Measurements from ENCODE around the gene ANKRA2.

ANKRA2 gene

GRCh38 chr5:73544429-73545402 lies 20.7 kb downstream of the ANKRA2 start:
- TF ChIP-seq USF1 (IDR thresholded peaks at IDR 0.05) (peak; percentile 51; the same call in 1 of the 2 replicates), CEBPB (IDR thresholded peaks at IDR 0.05) (no peak)

- TF ChIP-seq CEBPB (IDR thresholded peaks at IDR 0.05) (no peak), CREB1 (IDR thresholded peaks at IDR 0.05; ENCODE audit: low read depth) (no peak), TCF12 (IDR thresholded peaks at IDR 0.05; ENCODE audit: low read depth) (no peak)
Observed at GRCh38 chr5:73542020-73542419, 23.4 kb downstream of the ANKRA2 start.

- TF ChIP-seq RAD21 (IDR thresholded peaks at IDR 0.05; ENCODE audit: low read depth) (no peak), FOXM1 (IDR thresholded peaks at IDR 0.05; ENCODE audit: borderline replicate concordance, low read depth) (no peak), NFIC (IDR thresholded peaks at IDR 0.05) (no peak), MAX (IDR thresholded peaks at IDR 0.05) (no peak), TEAD4 (IDR thresholded peaks at IDR 0.05) (no peak), EGR1 (IDR thresholded peaks at IDR 0.05) (no peak), TAF1 (IDR thresholded peaks at IDR 0.05; ENCODE audit: low read depth) (no peak), CREB1 (IDR thresholded peaks at IDR 0.05; ENCODE audit: low read depth) (no peak), ZBTB7A (IDR thresholded peaks at IDR 0.05; ENCODE audit: low read depth) (no peak), TCF12 (IDR thresholded peaks at IDR 0.05; ENCODE audit: low read depth) (no peak), REST (IDR thresholded peaks at IDR 0.05; ENCODE audit: low read depth) (no peak), CEBPB (IDR thresholded peaks at IDR 0.05) (no peak), YY1 (IDR thresholded peaks at IDR 0.05; ENCODE audit: low read depth) (no peak), USF1 (IDR thresholded peaks at IDR 0.05) (no peak), EP300 (IDR thresholded peaks at IDR 0.05; ENCODE audit: borderline replicate concordance) (no peak)
Observed at GRCh38 chr5:73540192-73540591, 25.2 kb downstream of the ANKRA2 start.

GRCh38 chr5:73539730-73540129 lies 25.7 kb downstream of the ANKRA2 start:
- no peak for TF ChIP-seq TAF1 (IDR thresholded peaks at IDR 0.05; ENCODE audit: low read depth)
- no peak for TF ChIP-seq EGR1 (IDR thresholded peaks at IDR 0.05)
- no peak for TF ChIP-seq YY1 (IDR thresholded peaks at IDR 0.05; ENCODE audit: low read depth)
- TF ChIP-seq REST (IDR thresholded peaks at IDR 0.05; ENCODE audit: low read depth) = no peak
- no peak for TF ChIP-seq CEBPB (IDR thresholded peaks at IDR 0.05)
- TF ChIP-seq EP300 (IDR thresholded peaks at IDR 0.05; ENCODE audit: borderline replicate concordance) = no peak

GRCh38 chr5:73534971-73535370 lies 30.5 kb downstream of the ANKRA2 start:
- TF ChIP-seq NFIC (IDR thresholded peaks at IDR 0.05) = no peak
- TF ChIP-seq FOXM1 (IDR thresholded peaks at IDR 0.05; ENCODE audit: borderline replicate concordance, low read depth) = no peak
- no peak for TF ChIP-seq TCF12 (IDR thresholded peaks at IDR 0.05; ENCODE audit: low read depth)
- TF ChIP-seq EP300 (IDR thresholded peaks at IDR 0.05; ENCODE audit: borderline replicate concordance) = no peak
- no peak for TF ChIP-seq YY1 (IDR thresholded peaks at IDR 0.05; ENCODE audit: low read depth)
- TF ChIP-seq REST (IDR thresholded peaks at IDR 0.05; ENCODE audit: low read depth) = no peak
- no peak for TF ChIP-seq USF1 (IDR thresholded peaks at IDR 0.05)
- TF ChIP-seq TEAD4 (IDR thresholded peaks at IDR 0.05) = no peak
- TF ChIP-seq CREB1 (IDR thresholded peaks at IDR 0.05; ENCODE audit: low read depth) = no peak
- no peak for TF ChIP-seq TAF1 (IDR thresholded peaks at IDR 0.05; ENCODE audit: low read depth)
- no peak for TF ChIP-seq EGR1 (IDR thresholded peaks at IDR 0.05)
- no peak for TF ChIP-seq RAD21 (IDR thresholded peaks at IDR 0.05; ENCODE audit: low read depth)
- no peak for TF ChIP-seq CEBPB (IDR thresholded peaks at IDR 0.05)
- no peak for TF ChIP-seq ZBTB7A (IDR thresholded peaks at IDR 0.05; ENCODE audit: low read depth)
- TF ChIP-seq MAX (IDR thresholded peaks at IDR 0.05) = no peak

All from Ishikawa (cell line).